HepG2 (cell line): ENCODE results near the gene ZFYVE26. TPM values are rescaled to one million over a fixed set of nuclear protein-coding genes. Genes with fewer than 3 reads are reported as not detected.

Experiments used
- HDAC6 ChIP-seq: fragments of 200-600 bp; sonication (generic); IDR thresholded peaks from 2 replicates; pipeline ENCODE4 v1.7.0; 2017; ENCODE audit warnings: mild to moderate bottlenecking, antibody characterized with exemption, low read length, low read depth
- HOXA9 ChIP-seq: sonication (generic); formaldehyde crosslinking; IDR thresholded peaks from 2 replicates; pipeline ENCODE4 v1.8.1; 2022; ENCODE audit warnings: missing genetic modification reagents, mild to moderate bottlenecking, moderate library complexity, borderline replicate concordance
- JUNB ChIP-seq: sonication (generic); formaldehyde crosslinking; IDR thresholded peaks from 2 replicates; pipeline ENCODE4 v1.8.0; 2022; ENCODE audit warnings: missing genetic modification reagents, mild to moderate bottlenecking, borderline replicate concordance
- KDM6A ChIP-seq: IDR thresholded peaks from 2 replicates; pipeline ENCODE4 v1.6.1; 2016; ENCODE audit warnings: low read depth
- KLF6 ChIP-seq: IDR thresholded peaks from 2 replicates; pipeline ENCODE4 v1.8.0; 2016; ENCODE audit warnings: missing biosample characterization, missing genetic modification reagents
- MAFG ChIP-seq: sonication (generic); formaldehyde crosslinking; IDR thresholded peaks from 2 replicates; pipeline ENCODE4 v1.5.1; 2020; ENCODE audit warnings: mild to moderate bottlenecking, missing genetic modification reagents
- POGK ChIP-seq: sonication (generic); formaldehyde crosslinking; conservative IDR thresholded peaks from 2 replicates; pipeline ENCODE4 v1.8.0; 2022; ENCODE audit warnings: mild to moderate bottlenecking, moderate library complexity, missing genetic modification reagents
- REST ChIP-seq, 2 experiments: IDR thresholded peaks; 2 replicates each; pipeline ENCODE4 v1.6.1; 2011 to 2012; ENCODE audit warnings: low read length in 2 of 2, borderline replicate concordance in 1 of 2, low read depth in 1 of 2, mild to moderate bottlenecking in 1 of 2, moderate library complexity in 1 of 2
- SRSF4 ChIP-seq: fragments of 200-400 bp; formaldehyde crosslinking; IDR thresholded peaks from one replicate; pipeline ENCODE4 v1.6.1; 2018; ENCODE audit warnings: mild to moderate bottlenecking, low read depth, low read length, moderate library complexity; ENCODE audit not compliant: poor library complexity, severe bottlenecking
- WIZ ChIP-seq: sonication (generic); formaldehyde crosslinking; IDR thresholded peaks from 2 replicates; pipeline ENCODE4 v1.5.1; 2020; ENCODE audit warnings: mild to moderate bottlenecking, missing genetic modification reagents
- ZFX ChIP-seq: sonication (generic); formaldehyde crosslinking; IDR thresholded peaks from 2 replicates; pipeline ENCODE4 v1.4.0; 2020; ENCODE audit warnings: mild to moderate bottlenecking, low read depth, missing genetic modification reagents, moderate library complexity
- ZNF484 ChIP-seq: sonication (generic); formaldehyde crosslinking; IDR thresholded peaks from 2 replicates; pipeline ENCODE4 v1.5.1; 2020; ENCODE audit warnings: mild to moderate bottlenecking, low read depth, missing genetic modification reagents, borderline replicate concordance
- ZNF530 ChIP-seq: sonication (generic); formaldehyde crosslinking; IDR thresholded peaks from 2 replicates; pipeline ENCODE4 v1.5.0; 2020; ENCODE audit warnings: low read depth, mild to moderate bottlenecking, missing genetic modification reagents
- ZNF615 ChIP-seq: sonication (generic); formaldehyde crosslinking; IDR thresholded peaks from 2 replicates; pipeline ENCODE4 v1.5.0; 2020; ENCODE audit warnings: mild to moderate bottlenecking, missing genetic modification reagents, borderline replicate concordance
- polyA plus RNA-seq, 8 experiments: library from polyadenylated mRNA; depleted of rRNA in 3 of 8; stranded (reverse) in 7 of 8; unstranded in 1 of 8; fragments of >200 nt; fragmentation: Illumina TruSeq in 4 of 8; extraction: Trizol in 4 of 8; gene quantifications; 2 replicates each; pipeline versions ENCODE4 v1.2.1 to v1.2.3, GENCODE V29; 2011 to 2016; ENCODE audit warnings: low read depth in 4 of 8, missing spikeins in 1 of 8, mixed read lengths in 1 of 8; ENCODE audit not compliant: insufficient read depth in 1 of 8
- total RNA-seq, 5 experiments: library from RNA; depleted of rRNA; stranded (reverse); fragments of >200 nt; fragmentation: Illumina TruSeq; extraction: Trizol; gene quantifications; 2 replicates each; pipeline ENCODE4 v1.2.3, GENCODE V29; 2016; ENCODE audit warnings: low read depth in 1 of 5
- TF ChIP-seq, protein P1 (sequence below): sonication (generic); formaldehyde crosslinking; IDR thresholded peaks from 2 replicates; pipeline ENCODE4 v1.9.0; 2022; ENCODE audit warnings: low read depth, missing genetic modification reagents
- TF ChIP-seq, protein P2 (sequence below): sonication (generic); formaldehyde crosslinking; IDR thresholded peaks from 2 replicates; pipeline ENCODE4 v1.5.0; 2020; ENCODE audit warnings: missing genetic modification reagents, mild to moderate bottlenecking, borderline replicate concordance
- TF ChIP-seq, protein P3 (sequence below): sonication (generic); formaldehyde crosslinking; IDR thresholded peaks from 2 replicates; pipeline ENCODE4 v1.4.0; 2020; ENCODE audit warnings: missing genetic modification reagents

The ZFYVE26 gene
- total and polyA plus RNA-seq, 2 of the 13 experiments (the other 11 are each of a cell fraction or from before 2014, with no cell fraction given) = 13.6 to 16.4 TPM

GRCh38 chr14:67729072-67729885 lies 87.1 kb downstream of the ZFYVE26 start (continued):
- TF ChIP-seq, protein P1, sequence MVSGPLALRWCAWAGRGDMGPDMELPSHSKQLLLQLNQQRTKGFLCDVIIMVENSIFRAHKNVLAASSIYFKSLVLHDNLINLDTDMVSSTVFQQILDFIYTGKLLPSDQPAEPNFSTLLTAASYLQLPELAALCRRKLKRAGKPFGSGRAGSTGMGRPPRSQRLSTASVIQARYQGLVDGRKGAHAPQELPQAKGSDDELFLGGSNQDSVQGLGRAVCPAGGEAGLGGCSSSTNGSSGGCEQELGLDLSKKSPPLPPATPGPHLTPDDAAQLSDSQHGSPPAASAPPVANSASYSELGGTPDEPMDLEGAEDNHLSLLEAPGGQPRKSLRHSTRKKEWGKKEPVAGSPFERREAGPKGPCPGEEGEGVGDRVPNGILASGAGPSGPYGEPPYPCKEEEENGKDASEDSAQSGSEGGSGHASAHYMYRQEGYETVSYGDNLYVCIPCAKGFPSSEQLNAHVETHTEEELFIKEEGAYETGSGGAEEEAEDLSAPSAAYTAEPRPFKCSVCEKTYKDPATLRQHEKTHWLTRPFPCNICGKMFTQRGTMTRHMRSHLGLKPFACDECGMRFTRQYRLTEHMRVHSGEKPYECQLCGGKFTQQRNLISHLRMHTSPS (CRISPR knock-in tag) = peak; percentile 37; the same call in 1 of the 2 replicates
- TF ChIP-seq WIZ (CRISPR knock-in tag) (no peak), ZNF530 (no peak), ZNF615 (no peak), KLF6 (CRISPR knock-in tag) (no peak; the same call in none of the 2 replicates), JUNB (CRISPR knock-in tag) (no peak), KDM6A (CRISPR knock-in tag) (no peak), REST (IDR thresholded peaks at IDR 0.05; ENCODE audit: borderline replicate concordance in 1 of 2, low read depth in 1 of 2, low read length in 2 of 2) (no peak), MAFG (CRISPR knock-in tag) (no peak), ZNF484 (CRISPR knock-in tag) (no peak), HOXA9 (CRISPR knock-in tag) (no peak), SRSF4 (no peak), ZFX (CRISPR knock-in tag) (peak; percentile 83), HDAC6 (no peak), POGK (CRISPR knock-in tag) (peak; percentile 69; the same call in 1 of the 2 replicates)
- TF ChIP-seq, protein P2, sequence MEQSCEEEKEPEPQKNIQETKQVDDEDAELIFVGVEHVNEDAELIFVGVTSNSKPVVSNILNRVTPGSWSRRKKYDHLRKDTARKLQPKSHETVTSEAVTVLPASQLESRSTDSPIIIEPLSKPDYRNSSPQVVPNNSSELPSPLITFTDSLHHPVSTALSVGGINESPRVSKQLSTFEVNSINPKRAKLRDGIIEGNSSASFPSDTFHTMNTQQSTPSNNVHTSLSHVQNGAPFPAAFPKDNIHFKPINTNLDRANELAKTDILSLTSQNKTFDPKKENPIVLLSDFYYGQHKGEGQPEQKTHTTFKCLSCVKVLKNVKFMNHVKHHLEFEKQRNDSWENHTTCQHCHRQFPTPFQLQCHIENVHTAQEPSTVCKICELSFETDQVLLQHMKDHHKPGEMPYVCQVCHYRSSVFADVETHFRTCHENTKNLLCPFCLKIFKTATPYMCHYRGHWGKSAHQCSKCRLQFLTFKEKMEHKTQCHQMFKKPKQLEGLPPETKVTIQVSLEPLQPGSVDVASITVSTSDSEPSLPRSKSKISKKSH = peak; percentile 79; the same call in 1 of the 2 replicates
- TF ChIP-seq, protein P3, sequence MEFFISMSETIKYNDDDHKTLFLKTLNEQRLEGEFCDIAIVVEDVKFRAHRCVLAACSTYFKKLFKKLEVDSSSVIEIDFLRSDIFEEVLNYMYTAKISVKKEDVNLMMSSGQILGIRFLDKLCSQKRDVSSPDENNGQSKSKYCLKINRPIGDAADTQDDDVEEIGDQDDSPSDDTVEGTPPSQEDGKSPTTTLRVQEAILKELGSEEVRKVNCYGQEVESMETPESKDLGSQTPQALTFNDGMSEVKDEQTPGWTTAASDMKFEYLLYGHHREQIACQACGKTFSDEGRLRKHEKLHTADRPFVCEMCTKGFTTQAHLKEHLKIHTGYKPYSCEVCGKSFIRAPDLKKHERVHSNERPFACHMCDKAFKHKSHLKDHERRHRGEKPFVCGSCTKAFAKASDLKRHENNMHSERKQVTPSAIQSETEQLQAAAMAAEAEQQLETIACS = no peak
